Measurements from ENCODE around the gene GMEB2. TPM values are rescaled to one million over a fixed set of nuclear protein-coding genes. Genes with fewer than 3 reads are reported as not detected.
"Not testable (repeated sequence)": the region's sequence is repeated elsewhere in the genome, so short reads cannot be mapped to it uniquely, and the experiment has no call there.

Gene GMEB2
- total RNA-seq, 1 donor from 2014 or later = 7.3 TPM

DNA sequence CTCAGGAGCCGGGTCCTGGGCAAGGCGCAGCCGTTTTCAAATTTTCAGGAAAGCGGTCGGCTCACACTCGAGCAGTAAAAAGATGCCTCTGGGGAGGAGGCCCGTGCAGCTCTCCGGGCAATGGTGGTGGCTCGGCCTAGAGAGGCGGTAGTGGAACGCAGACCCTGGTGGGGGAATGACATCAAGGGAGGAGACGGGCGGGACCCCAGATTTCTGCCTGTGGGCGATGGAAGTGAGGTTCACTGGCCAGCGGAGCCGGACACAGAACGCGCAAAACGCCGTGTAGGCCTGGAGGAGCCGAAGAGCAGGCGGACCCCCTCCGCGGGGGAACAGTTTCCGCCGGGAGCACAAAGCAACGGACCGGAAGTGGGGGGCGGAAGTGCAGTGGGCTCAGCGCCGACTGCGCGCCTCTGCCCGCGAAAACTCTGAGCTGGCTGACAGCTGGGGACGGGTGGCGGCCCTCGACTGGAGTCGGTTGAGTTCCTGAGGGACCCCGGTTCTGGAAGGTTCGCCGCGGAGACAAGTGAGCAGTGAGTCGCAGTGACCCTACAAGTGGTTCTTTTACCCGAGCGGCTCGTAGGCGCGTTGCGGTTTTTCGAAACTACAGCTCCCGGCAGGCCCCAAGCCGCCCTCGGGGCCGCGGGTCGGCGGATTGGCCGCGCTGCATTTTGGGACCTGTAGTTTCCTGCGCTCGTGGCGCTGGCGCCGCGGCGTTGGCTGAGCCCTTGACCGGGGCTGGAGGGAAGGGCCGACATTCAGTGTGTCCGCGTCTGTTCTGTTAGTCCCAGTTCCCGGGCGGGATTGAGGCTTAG, 31.2 kb upstream of the GMEB2 start, which contains the start of gene RTEL1:
Gene RTEL1 (plus strand): TSS at position 376 of the 812 bp plus-strand sequence. CDS start 1,091 bp downstream, outside the sequence.
- peak; percentile 95 for DNase-seq (ENCODE audit: low read depth in 2 of 2)

GRCh38 chr20:63657260-63657936, 30.5 kb upstream of the GMEB2 start:
- DNase-seq (ENCODE audit: low read depth in 2 of 2) = no peak

GRCh38 chr20:63656451-63656850, 29.6 kb upstream of the GMEB2 start:
- DNase-seq (ENCODE audit: low read depth in 2 of 2) = no peak

DNA sequence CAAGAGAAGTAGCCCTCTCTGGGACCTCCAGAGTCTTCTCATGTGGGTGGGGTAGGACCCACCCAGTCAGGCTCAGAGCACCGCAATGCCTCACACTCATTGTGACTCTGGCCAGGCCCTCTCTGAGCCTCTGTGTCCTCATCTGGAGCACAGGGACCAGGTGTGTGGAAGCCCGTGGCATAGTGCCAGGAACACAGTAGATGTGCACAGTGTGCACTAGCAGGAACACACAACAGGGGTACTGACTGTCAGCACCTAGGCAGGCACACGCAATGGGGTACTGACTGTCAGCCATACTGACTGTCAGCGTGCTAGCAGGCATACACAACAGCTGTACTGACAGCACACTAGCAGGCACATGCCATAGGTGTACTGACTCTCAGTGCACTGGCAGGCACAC, 28.3 kb upstream of the GMEB2 start:
- no peak for DNase-seq (ENCODE audit: low read depth in 2 of 2)

DNA sequence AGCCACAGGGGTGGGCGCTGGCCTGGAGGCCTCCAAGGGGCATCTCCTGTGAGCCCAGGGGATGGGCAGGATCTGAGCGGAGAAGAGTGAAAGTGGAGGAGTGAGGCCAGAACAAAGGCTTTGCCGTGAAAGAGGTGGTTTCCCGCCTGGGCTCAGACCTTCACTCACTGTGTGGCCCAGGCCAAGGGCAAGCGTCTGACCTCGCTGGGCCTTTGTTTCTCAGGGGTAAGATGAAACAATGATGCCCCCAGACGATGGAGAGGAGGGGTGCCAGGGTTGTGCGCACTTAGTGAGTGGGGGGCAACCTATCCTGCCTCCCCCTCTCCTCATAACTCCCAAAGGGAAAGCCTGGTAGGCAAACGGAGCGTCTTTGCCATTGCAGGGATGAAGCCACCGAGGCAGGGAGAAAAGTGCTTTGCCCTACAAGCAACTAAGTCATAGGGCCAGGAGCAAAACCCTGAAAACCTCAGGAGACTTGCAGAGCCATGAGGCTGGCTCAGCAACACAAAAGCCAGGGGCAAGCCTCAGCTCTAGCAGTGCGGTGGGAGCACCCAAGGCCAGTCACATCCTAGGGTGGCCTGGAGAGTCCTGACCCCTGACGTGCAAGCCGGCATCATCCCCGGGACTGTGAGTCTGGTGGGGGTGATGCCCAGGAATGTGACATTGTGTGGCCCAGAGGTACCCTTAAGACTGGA, 27.2 kb upstream of the GMEB2 start:
- no peak for DNase-seq (ENCODE audit: low read depth in 2 of 2)

- peak; percentile 79 for DNase-seq (ENCODE audit: low read depth in 2 of 2)
These were observed 26.4 kb upstream of the GMEB2 start, which contains the start of gene STMN3 for GRCh38 chr20:63653041-63653973. Gene STMN3 (minus strand): TSS chr20:63653424. CDS start chr20:63653345, 79 bp downstream.

DNA sequence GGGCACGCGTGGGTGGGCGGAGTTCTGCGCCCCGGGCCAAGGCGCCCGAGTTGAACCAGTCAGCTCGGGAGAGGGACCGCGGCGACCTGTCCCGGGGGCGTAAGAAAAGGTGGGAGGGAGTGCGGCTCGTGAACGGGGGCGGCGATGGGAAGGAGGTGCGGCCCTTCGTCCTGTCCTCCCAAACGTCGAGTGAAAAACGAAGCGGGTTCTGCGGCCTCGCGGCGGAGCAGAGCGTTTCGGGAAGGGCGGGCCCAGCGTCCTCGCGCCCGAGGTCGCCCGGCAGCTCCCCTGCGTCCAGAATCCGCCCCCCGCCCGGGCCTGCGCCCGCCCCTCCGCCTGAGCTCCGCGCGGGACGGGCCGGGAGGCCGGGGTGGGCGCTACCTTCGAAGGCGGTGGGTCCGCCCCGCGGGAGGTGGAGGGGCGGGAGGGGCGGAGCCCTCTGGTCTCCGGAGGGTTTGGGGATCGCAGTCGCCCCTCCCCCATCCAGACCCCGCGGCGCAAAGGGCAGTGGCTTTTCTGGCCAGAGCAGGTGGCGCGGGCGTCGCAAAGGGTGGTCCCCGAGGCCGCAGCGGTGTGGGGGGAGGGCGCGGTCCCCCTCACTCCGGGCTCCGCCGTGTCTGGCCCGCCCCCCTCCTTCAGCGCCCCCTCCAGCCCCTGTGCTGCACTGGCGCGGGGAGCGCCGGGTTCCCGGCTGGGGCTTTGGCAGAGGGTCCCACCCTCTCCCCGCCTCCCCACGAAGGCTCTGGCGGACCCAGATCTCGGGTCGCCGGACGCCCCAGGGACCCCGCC, 25.5 kb upstream of the GMEB2 start:
- DNase-seq (ENCODE audit: low read depth in 2 of 2) = no peak

GRCh38 chr20:63651942-63652191, 25.0 kb upstream of the GMEB2 start:
- no peak for DNase-seq (ENCODE audit: low read depth in 2 of 2)

DNA sequence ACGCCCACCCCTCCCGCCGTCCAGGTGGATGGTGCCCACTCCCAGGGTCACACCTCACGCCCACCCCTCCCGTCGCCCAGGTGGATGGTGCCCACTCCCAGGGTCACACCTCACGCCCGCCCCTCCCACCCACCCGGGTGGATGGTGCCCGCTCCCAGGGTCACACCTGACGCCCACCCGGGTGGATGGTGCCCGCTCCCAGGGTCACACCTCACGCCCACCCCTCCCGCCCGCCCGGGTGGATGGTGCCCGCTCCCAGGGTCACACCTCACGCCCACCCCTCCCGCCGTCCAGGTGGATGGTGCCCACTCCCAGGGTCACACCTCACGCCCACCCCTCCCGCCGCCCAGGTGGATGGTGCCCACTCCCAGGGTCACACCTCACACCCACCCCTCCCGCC, 23.6 kb upstream of the GMEB2 start:
- not testable (repeated sequence) for DNase-seq (ENCODE audit: low read depth in 2 of 2)

- DNase-seq (ENCODE audit: low read depth in 2 of 2) = no peak
These were observed 22.1 kb upstream of the GMEB2 start for GRCh38 chr20:63648895-63649589.

GRCh38 chr20:63648190-63648589, 21.3 kb upstream of the GMEB2 start:
- no peak for DNase-seq (ENCODE audit: low read depth in 2 of 2)

GRCh38 chr20:63645218-63645617, 18.3 kb upstream of the GMEB2 start:
- DNase-seq (ENCODE audit: low read depth in 2 of 2) = no peak

GRCh38 chr20:63643946-63644345, 17.0 kb upstream of the GMEB2 start:
- no peak for DNase-seq (ENCODE audit: low read depth in 2 of 2)

GRCh38 chr20:63643499-63643898, 16.6 kb upstream of the GMEB2 start:
- no peak for DNase-seq (ENCODE audit: low read depth in 2 of 2)

DNA sequence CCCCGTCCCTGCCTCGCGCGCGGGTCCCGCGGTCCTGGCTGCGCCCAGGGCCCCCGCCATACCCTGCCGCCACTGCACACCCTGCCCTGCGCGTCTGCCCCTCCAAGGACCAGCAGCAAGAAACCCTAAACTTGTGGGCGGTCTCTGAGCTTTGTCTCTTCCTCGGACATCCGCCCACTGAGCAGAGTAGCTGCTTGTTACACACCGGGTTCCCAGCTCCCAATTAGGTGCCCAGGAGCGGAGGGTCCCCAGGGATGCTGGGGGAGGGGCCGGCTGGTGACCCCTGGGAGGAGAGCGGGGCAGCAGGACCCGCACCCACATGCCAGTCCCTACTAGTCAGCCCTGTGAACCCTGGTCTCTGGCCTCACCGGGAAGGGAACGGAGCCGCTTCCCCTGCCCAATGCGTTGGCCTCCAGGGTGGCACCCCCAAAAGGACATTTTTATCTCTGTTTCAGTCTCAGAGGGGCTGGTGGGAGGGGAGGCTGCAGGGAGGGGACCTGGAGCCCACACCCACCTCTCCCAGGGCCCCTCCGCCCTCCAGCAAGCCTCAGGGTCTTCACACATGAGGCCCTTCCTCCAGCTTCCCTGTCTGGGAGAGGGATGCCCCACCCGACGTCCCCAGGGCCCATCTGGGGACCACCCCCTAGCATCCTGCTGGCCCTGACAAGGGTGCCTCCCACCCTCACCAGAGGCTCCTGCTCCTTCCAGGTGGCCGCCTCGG, 15.8 kb upstream of the GMEB2 start:
- no peak for DNase-seq (ENCODE audit: low read depth in 2 of 2)

- DNase-seq (ENCODE audit: low read depth in 2 of 2) = peak; percentile 87 to 95
These were observed 15.1 kb upstream of the GMEB2 start for GRCh38 chr20:63641792-63642523.

- DNase-seq (ENCODE audit: low read depth in 2 of 2) = peak in 1 of 2 donors; percentile 41
These were observed 14.4 kb upstream of the GMEB2 start for GRCh38 chr20:63641146-63641791.

GRCh38 chr20:63640686-63641085, 13.8 kb upstream of the GMEB2 start:
- not testable (repeated sequence) for DNase-seq (ENCODE audit: low read depth in 2 of 2)

All from lung microvascular endothelial cell (primary cell).